Left renal cortex interstitium (tissue), 4 donors: ENCODE data around the gene CTDSP2. TPM values are rescaled to one million over a fixed set of nuclear protein-coding genes. Genes with fewer than 3 reads are reported as not detected.
"Not testable (repeated sequence)": the region's sequence is repeated elsewhere in the genome, so short reads cannot be mapped to it uniquely, and the experiment has no call there.

ENCODE experiments used
- DNase-seq, 4 donors: peaks; one replicate each; pipeline ENCODE4 v3.0.0-alpha.2; 2013; ENCODE audit warnings: low read depth in 4 of 4, low spot score in 2 of 4, missing footprints in 1 of 4
- polyA plus RNA-seq, 4 donors: library from polyadenylated mRNA; unstranded; fragments of 120-200 nt; gene quantifications; one replicate each; pipeline ENCODE4 v1.2.1, GENCODE V29; 2013; ENCODE audit not compliant: insufficient read length in 4 of 4

Gene CTDSP2
- polyA plus RNA-seq, result 100 to 1,000 TPM; 237 to 283 (median 255) TPM

GRCh38 chr12:57846577-57847319 is at the start of gene CTDSP2:
Gene CTDSP2 (minus strand): TSS chr12:57846729. CDS start chr12:57846435, 294 bp downstream.
- DNase-seq, result peak; percentile 96 to 97 (median 97)

- DNase-seq, result no peak
Measured at GRCh38 chr12:57896115-57896433, 49.5 kb upstream of the CTDSP2 start.

- DNase-seq, result no peak
Measured at GRCh38 chr12:57895389-57896114, 49.0 kb upstream of the CTDSP2 start.

GRCh38 chr12:57894399-57895292 is 48.1 kb upstream of the CTDSP2 start:
- DNase-seq, result no peak

GRCh38 chr12:57893431-57894353 is 47.2 kb upstream of the CTDSP2 start:
- peak in 3 of 4 donors; percentile 84 to 91 (median 91) for DNase-seq

GRCh38 chr12:57892232-57892972 is 45.9 kb upstream of the CTDSP2 start:
- DNase-seq, result no peak

- DNase-seq, result no peak
Measured at GRCh38 chr12:57891542-57892228, 45.2 kb upstream of the CTDSP2 start.

GRCh38 chr12:57890191-57891115 is 43.9 kb upstream of the CTDSP2 start:
- no peak for DNase-seq

- DNase-seq, result no peak
Measured at GRCh38 chr12:57889500-57889989, 43.0 kb upstream of the CTDSP2 start.

GRCh38 chr12:57888409-57889157 is 42.1 kb upstream of the CTDSP2 start:
- no peak for DNase-seq

- DNase-seq, result no peak
Measured at GRCh38 chr12:57887631-57888408, 41.3 kb upstream of the CTDSP2 start.

GRCh38 chr12:57886964-57887363 is 40.4 kb upstream of the CTDSP2 start:
- DNase-seq, result not testable (repeated sequence)

- no peak for DNase-seq
Measured at GRCh38 chr12:57886542-57886941, 40.0 kb upstream of the CTDSP2 start.

- no peak for DNase-seq
Measured at GRCh38 chr12:57885207-57885606, 38.7 kb upstream of the CTDSP2 start.

- no peak for DNase-seq
Measured at GRCh38 chr12:57883700-57884099, 37.2 kb upstream of the CTDSP2 start.

GRCh38 chr12:57883057-57883456 is 36.5 kb upstream of the CTDSP2 start:
- DNase-seq, result no peak
